ENCODE data around the gene PDE4B.
"Not testable (repeated sequence)": the region's sequence is repeated elsewhere in the genome, so short reads cannot be mapped to it uniquely, and the experiment has no call there.

Gene PDE4B

DNA sequence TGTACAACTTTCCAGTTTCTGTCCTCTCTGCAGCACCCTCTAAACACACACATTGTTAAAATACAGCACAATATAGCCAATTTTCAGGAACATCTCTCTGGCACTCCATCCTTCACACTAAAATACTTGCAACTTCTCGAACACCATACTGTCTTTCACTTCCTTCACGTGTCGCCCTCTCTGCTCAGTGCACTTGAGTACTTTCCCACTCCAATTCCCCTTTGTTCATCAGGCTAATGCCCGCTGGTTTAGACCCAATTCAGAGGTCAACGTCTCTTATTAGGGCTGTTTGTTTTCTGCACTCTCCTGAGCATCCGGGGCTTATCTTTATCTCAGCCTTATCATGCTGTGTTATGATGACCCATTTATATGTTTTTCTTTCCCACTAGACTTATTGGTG lies 503.1 kb downstream of the PDE4B start:
- DNase-seq, result no peak

DNA sequence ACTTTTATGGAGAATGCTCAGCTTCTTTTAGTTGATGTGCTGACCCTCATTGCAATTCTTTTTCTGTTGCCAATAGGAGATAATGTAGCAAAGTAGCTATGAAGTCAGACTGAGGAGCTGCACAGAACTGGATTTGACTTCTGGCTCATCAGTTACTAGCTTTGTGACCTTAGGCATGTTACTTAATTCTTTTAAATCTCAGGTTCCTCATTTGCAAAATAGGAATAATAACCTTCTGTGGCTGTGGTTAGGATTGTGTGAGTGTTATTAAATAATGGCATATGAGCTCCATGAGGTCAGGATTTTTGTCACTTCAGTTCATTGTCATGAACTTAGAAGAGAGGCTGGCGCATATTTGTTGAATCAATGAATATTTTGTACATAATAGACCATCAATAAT lies 503.7 kb downstream of the PDE4B start:
- no peak for DNase-seq

DNA sequence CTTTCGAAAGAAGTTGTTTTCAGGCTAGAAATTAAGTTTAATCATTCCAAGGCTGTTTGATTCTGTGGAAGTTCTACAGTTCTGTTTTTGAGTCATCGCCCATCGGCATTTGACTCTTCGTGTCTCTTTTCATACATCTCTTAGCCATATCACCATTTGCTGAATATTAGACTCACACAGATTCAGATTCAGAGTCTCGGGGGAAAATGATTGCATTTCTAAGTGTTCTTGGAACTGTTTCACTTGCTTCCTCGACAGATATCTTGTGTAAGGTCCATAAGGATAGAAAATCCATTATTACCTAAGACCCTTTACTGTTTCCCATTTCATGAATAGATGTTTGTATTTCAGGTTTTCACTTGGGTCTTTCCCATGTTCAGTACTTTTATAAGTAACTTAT lies 504.3 kb downstream of the PDE4B start:
- DNase-seq, result no peak

DNA sequence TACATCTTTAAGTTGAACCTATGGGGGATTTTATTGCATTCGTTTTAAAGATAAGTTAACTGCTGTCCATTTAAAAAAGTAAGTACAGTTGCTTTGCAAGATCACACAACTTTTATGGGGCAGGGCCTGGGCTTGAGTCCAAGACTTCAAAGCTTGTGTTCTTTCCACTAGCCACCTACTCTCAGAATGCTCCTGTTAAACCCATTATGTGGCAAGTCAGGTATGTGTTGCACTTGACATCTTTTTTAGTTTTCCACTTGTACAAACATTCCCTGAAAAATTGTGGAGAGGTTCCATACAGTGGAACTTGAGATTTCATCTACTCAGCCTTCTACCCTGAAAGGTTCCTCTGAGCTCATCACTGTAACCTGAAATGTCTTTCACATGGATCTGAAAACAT lies 505.8 kb downstream of the PDE4B start:
- DNase-seq, result no peak

DNA sequence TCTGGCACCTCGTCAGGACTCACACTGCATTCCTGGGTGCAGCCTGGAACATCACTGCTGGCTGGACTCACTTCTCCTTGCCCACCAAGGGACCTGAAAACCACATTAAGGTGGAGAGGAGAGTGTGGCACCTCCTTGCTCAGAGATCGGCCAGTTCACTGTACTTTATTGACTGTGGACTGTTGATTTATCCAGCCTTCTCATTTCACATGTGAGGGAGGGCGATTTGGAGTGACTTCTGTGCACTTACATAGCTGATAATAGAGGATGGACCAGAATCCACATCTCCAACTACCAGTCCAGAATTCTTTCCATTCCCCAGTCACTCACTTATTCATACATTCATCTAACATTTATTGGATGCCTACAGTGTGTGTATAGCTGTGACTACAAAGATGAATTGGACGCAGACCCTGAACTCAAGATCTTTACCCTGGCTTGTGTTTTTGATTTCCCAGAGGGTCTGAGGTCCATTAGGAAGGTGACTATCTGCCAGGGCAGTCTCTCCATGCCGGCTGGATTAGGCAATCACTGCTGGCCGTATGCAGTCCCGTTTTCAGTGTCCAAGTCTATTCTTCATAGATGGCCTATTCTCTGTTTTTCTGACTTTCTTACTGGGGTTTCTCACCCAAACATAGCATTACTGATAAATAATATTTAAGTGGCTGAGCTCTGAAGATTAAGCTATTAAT lies 507.7 kb downstream of the PDE4B start:
- DNase-seq, result no peak

DNA sequence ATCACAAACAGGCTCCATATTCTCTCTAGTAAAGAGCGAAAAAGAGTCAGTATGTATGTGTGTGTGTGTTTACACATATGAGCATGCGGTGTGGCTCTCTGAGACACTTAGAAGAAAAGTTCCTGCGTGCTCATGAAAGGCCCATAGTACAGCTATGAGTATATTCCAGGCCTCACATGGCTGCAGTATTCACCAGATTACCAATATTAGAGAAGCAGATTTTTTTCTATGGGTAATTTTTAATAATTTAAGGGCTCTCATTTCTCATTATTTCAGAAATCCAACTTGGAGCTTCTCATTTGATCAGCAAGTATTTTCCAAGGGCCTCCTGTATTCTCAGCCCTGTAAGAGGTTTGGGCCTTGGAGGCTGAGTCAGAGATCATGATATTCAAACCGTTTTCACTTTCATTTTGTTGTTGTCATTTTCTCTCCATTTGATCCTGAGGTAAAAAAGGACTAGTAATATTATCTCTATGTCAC lies 508.3 kb downstream of the PDE4B start:
- DNase-seq, result no peak

DNA sequence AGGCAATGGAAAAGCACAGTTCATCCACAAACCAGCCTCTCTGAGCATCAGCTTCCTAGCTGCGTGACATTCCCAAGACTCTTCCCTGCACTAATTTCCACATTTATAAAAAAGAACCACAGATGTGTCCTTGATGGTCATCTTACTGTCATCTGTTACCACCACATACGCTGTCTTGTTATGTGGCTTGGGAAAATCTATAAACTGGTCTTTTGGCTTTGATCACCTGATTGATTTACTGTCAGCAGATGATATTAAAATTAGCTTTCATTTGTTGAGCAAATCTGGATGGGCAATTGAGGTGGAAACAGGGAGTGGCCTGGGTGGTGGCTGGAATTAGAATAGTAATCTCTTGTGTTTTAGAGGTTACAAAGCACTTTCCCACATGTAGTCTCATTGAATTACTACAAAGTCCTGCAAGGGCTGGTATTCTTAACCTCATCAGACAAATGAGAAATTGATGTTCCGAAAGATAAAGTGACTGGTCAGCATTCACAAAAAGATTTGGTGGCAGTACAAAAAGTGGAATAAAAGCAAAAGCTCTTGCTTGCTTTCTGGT lies 509.6 kb downstream of the PDE4B start:
- DNase-seq, result no peak

DNA sequence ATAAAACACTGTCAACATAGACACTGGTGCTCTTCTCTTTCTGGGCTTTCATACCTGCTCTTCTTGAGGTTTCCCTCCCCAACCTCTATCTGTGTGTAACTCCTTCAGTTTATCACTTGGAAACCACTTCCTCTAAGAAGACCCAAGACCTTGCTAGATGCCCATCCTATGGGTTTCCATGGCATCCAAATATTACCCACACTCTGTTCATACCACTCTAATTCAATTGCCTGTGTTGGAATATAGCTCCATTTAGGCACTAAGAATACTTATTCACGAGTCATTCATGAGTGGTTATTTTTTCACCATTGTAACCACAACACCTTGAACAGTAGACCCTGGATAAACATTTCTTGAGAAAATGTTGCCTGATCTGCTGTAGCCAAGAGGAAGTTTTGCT lies 510.1 kb downstream of the PDE4B start:
- DNase-seq, result no peak

DNA sequence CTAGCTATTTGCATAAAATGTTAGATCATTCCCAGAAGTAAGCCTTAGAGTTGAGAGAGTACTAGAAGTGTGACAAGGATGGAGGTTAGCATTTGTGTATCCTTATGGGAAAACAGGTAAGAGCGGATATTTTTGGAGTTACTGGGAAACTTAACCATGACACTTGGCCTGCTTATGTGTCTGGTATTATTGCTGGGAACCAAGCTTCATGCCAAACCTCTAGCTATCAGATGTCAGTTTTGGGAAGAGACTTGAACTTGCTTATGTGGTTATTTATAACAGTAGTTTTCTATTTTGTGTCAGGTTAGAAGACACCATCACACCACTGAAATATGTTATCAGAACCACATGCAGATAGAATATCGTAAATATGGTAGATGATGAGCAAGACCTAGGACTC lies 511.0 kb downstream of the PDE4B start:
- no peak for DNase-seq

DNA sequence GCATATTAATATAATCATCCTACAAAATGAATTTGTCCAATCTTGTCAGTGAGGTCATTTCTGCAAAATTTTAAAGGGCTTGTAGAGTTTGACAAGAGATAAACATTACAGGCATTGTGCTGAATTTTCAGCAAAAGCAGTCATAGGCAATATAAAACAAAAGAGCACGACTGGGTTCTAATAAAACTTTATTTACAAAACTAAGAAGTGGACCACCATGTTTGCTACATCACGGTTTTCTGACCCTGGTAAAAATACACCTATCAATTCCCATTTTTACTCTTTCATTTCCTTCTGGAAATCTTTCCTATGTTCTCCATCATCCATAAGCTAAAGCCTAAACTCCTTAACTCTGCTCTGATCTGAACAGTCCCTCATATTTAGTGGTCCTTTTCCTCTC lies 511.4 kb downstream of the PDE4B start:
- no peak for DNase-seq

DNA sequence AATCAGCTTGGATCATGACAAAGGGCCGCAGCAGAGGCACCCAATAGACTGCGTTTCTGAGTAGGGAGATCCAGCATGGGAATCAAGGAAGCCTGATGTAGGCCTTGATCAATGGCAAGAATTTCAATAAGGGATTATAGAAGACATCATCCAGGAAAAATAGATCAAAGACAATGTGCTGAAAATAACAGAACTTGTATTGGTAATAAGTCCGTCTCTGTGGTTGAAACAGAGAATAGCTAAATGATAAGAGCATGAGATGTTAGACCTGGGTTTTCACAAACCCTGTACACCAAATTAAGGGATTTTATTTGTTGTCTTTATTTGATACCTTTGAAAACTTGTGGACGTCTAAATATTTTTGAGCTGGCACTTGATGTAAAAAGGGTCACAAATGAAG lies 513.2 kb downstream of the PDE4B start:
- DNase-seq, result no peak

DNA sequence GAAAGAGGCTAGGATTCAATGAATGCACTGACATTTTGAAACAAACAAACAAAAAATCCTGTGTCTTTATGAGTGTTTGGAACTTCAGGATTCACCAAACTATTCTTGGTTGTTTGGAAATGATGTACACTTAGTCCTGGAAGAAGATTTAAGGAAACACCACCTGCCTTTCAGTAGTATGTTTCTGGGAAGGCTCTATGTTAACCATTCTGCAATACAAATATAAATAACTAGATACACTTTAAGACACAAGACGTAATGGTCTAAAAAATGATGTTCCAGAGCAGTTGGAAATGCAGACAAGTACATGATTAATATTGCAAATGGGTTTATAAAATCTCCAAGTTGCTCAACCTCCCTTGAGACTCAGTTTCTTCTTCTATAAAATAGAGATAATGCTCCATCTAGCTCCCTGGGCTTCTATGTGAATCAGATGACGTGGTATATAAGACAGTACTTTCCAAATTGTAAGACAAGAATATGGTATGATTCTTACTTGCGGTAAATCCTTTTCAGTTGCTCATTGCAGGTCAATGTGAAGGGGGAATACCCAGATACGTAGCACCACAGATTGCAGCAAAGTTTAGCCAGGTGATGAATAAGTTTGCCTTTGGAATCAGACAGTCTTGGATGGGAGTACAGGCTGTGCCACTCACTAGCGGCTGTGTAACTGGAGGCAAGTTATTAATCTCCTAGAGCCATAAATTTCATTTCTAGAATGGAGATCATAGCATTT lies 516.5 kb downstream of the PDE4B start:
- DNase-seq, result no peak

DNA sequence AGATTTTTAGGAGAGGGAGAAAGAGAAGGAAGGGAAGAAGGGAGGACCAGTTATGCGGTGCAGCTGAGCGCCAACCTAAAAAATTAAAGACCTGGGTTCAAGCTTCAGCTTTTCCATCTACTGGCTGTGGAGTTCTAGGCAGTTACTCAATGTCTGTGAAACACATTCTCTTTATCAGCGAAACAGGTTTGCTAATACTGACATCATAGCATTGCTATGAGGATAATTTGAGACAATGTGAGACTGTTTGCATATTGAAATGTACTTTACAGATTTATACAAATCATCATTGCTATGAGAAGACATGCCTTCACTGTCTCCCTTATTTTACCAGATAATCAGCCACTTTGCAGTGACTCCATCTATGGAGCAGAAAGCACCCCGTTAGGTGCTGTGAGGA lies 518.4 kb downstream of the PDE4B start:
- no peak for DNase-seq

DNA sequence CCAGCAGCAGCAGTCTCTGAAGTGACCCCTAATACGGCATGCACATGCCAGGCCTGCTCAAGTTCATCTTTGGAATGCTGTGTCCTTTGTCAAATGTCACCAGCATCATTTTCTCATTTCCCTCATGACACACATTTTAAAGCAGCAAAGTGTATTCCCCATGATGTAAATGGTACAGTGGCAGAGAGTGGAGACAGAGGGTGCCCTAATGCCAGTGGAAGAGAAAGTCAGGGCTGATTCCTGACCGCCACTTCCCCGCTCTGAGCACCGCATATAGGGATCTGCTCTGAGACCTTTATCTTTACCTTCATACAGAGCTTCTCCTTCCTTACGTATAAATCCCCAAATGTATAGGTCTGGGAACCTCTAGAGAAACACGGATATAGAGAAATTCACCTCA lies 518.9 kb downstream of the PDE4B start:
- DNase-seq, result no peak

DNA sequence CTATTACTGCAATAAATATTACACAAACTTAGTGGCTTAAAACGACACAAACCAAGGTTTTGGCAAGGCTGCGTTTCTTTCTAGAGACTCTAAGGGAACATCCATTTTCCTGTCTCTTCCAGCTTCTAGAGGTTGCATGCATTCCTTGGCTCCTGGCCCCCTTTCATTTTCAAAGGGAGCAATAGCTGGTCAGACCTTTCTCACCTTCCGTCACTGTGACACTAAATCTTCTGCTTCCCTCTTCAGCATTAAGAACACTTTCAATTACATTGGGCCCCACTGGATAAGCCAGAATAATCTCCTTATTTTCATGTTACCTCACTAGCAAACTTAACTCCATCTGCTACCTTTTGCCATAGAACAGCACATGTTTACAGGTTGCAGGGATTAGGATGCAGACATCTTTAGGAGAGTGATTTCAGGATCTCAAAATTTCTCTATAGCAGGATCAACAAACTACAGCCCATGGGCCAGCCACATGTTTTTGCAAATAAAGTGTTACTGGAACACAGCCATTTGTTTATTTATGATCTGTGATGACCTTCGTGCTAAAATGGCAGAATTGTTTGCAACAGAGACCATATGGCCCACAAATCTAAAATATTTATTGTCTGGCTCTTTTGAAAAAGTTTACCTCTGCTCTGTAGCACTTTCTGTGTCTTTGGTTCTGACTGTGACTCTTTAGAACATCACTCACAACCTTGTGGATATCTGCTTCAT lies 519.7 kb downstream of the PDE4B start:
- DNase-seq, result no peak

DNA sequence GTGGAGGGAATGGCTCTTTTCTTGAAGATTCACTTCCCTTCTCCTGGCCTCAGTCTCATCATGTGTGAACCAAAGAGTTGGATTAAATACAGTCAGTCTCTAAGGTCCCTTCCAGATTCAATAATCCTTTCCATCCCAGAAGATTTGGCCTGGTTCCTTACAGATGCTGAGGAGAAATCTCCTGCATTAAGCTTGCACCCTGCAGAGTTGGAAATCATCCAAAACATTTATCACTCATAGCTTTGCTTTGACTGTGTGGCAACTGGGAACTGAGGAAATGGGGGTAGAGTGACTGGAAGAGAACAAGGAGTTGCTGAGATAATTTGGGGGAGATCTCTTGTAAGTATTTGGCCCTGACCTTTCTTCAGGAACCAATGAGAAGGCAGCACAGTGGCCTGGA lies 520.7 kb downstream of the PDE4B start:
- no peak for DNase-seq

DNA sequence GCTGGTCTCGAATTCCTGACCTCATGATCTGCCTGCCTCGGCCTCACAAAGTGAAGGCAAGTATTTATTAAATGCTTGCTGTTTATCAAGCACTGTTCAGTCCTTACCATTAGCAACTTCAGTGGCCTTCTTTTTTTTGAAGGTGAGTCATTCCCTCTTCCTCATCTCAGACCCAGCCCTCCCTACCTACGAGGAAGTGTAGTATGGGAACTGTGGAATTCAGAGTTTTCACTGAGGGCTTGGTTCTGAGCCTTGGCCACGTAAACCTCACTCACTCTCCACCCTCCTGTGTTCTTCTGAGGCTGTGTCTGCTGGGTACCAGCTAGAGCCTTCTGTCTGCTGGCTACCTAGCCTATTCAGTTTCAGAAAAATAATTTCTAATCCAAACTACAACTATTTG lies 523.0 kb downstream of the PDE4B start:
- DNase-seq, result no peak

DNA sequence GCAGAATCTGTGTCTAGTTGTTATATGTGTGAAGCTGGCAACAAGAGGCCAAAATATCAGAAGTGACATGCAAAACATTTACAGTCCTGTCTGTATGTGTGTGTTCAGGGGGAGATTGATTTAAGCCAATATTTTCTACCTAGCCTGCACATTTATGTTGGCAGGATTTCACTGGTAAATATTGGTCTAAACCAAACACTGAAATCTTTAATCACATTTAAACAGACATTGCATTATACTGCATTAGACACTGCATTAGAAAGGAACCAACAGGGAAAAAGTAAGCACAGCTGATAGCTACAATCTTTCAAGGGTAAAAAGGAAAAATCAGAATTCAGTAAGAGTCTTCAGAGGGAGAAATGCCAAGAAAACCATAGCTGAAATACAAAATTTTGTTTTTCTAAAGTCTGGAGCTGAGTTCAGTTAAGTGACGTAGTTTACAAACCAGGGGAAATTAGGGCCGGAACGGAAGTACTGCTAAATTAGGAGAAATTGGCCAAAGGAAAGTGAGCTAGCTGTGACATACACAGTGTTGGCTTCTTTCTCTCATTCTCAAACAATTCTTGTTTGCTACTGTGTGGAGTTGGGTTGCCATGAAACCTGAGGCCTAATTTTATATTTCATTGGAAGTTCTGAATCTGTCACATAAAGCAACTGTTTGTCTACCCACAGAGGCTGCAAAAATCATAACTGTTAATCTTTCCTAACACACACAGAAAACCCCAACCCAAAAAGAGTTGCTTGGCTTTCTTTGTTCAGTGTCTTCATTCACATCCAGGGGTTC lies 524.0 kb downstream of the PDE4B start:
- DNase-seq, result no peak

DNA sequence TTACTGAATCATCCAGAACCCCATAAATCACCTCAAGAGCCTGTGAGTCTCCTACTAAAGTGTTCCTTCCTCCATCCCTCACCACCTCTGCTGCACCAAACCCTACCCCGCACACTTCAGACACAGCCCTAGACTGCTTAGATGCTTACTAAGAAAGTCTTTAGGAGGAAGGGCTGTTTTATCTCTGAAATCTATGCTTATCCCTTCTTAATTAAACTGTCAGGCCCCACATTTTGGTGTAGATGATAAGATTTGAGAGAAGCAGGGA lies 524.5 kb downstream of the PDE4B start:
- no peak for DNase-seq

DNA sequence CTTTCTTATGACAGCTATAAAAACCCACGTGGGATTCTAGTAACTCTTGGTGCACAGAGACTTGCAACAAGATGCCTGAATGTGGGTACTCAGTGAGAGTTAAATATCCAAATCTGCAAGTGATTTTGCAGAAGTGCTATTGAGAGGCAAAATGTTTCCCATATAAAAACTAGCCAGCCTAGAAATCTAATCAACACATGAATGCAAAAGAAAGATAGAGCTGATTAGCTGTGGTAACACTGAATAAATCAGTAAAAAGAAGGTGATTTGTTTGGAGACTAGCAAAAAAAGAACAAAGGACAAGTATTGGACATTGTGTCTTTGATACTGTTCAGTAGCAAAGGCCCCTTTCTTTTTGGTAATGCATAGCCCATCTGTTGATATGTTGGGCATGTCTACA lies 527.5 kb downstream of the PDE4B start:
- no peak for DNase-seq

DNA sequence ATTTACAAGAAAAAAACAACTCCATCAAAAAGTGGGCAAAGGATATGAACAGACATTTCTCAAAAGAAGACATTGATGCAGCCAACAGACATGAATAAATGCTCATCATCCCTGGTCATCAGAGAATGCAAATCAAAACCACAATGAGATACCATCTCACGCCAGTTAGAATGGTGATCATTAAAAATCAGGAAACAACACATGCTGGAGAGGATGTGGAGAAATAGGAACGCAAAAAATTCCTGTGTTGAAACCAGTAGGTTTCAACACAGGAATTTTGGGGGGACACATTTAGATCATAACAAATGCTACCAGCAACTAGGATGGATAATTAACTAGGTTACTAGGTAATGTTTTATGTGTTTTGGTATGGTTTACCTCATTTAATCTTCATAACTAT lies 529.8 kb downstream of the PDE4B start:
- not testable (repeated sequence) for DNase-seq

DNA sequence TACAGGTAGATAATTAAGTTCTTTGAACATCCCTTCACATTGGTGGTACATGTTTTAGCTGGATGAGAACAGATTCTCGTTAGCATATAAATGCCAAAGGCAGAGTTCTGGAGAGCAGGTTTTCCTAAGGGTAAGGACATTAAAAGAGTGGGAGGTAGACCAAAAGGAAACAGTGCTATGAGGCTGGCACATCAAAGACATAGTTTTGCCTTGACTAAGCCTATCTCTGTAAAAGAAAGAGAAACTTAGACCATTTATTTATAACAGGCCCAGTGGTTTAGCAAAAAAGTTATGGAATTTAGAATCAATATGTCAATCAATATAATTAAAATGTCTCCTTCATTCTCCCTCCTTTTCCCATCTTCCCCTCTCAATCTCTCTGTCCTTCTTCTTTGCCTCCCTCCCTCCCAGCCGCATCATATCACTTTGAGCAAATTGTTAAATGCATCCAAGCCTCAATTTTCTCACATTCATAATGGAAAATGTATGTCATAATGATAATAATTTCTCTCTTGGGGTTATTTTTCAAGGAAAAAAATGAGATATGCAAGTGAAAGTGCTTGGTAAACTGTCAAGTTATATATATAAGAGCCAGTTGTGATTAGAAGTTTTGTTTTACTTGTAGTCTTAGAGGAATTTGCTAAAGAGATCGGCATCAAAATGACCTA lies 531.4 kb downstream of the PDE4B start:
- DNase-seq, result no peak
